Gastroesophageal sphincter (tissue), 4 donors: ENCODE data around the gene CABP5. TPM values are rescaled to one million over a fixed set of nuclear protein-coding genes. Genes with fewer than 3 reads are reported as not detected.

Experiments
- ATAC-seq: fragments of 150-250 bp; one replicate; pipeline ENCODE4 v1.9.1; 2016; ENCODE audit warnings: mild to moderate bottlenecking, moderate library complexity
- H3K27ac ChIP-seq, 4 donors: fragments of 200-600 bp; sonication (generic) in 3 of 4; 1 replicate in 3 of 4; 2 replicates in 1 of 4; pipeline ENCODE4 v1.5.1; 2016 to 2019
- H3K27me3 ChIP-seq: fragments of 200-600 bp; sonication (generic); one replicate; pipeline ENCODE4 v1.5.1; 2019
- H3K36me3 ChIP-seq, 2 donors: fragments of 200-600 bp; sonication (generic); one replicate each; pipeline ENCODE4 v1.5.1; 2019; ENCODE audit warnings: control low read depth in 1 of 2
- H3K4me1 ChIP-seq, 3 donors: fragments of 200-600 bp; sonication (generic); 1 replicate in 2 of 3; 2 replicates in 1 of 3; pipeline ENCODE4 v1.5.1; 2016 to 2019; ENCODE audit warnings: control low read depth in 2 of 3
- H3K4me3 ChIP-seq, 2 donors: fragments of 200-600 bp; sonication (generic); one replicate each; pipeline ENCODE4 v1.5.1; 2019; ENCODE audit warnings: mild to moderate bottlenecking in 1 of 2, moderate library complexity in 1 of 2
- H3K9me3 ChIP-seq, 3 donors: fragments of 200-600 bp; sonication (generic); one replicate each; pipeline ENCODE4 v1.5.1; 2017 to 2019; ENCODE audit warnings: control low read depth in 2 of 3
- CTCF ChIP-seq, 4 experiments: fragments of 200-600 bp in 2 of 4; fragments of 450-650 bp in 2 of 4; sonication (generic) in 1 of 4; IDR thresholded peaks; one replicate each; pipeline ENCODE4 v1.5.1; 2017 to 2019; ENCODE audit warnings: antibody characterized with exemption in 4 of 4, mild to moderate bottlenecking in 2 of 4, moderate library complexity in 2 of 4
- EP300 ChIP-seq: sonication (generic); formaldehyde crosslinking; IDR thresholded peaks from one replicate; pipeline ENCODE4 v1.6.1; 2017; ENCODE audit warnings: antibody characterized with exemption, mild to moderate bottlenecking
- POLR2A ChIP-seq, 2 donors: fragments of 450-650 bp; IDR thresholded peaks; one replicate each; pipeline ENCODE4 v1.6.1; 2017; ENCODE audit warnings: antibody characterized with exemption in 2 of 2, mild to moderate bottlenecking in 2 of 2, moderate library complexity in 1 of 2
- POLR2AphosphoS5 ChIP-seq: sonication (generic); formaldehyde crosslinking; IDR thresholded peaks from one replicate; pipeline ENCODE4 v1.6.1; 2017; ENCODE audit warnings: antibody characterized with exemption
- WGBS, 2 donors: methylation state at CpG; one replicate each; pipeline ENCODE4 v1.1.5; 2018; ENCODE audit warnings: low coverage in 1 of 2; 5-methylcytosine and 5-hydroxymethylcytosine counted together
- total RNA-seq, 4 donors: library from RNA; depleted of rRNA; stranded (reverse); fragments of >200 nt; gene quantifications; one replicate each; pipeline ENCODE4 v1.1.0, GENCODE V29; 2016

Gene CABP5
- total RNA-seq, 4 donors from 2014 or later, result not detected

GRCh38 chr19:47991191-47991808 lies 52.6 kb downstream of the CABP5 start:
- no peaks in the 10 kb centered on the region for H3K9me3 ChIP-seq
- H3K27me3 ChIP-seq, result peaks cover 67% of the 10 kb centered on the region
- H3K36me3 ChIP-seq, result no peaks in the 10 kb centered on the region
- no peak overlapping the region for H3K4me3 ChIP-seq
- TF ChIP-seq POLR2AphosphoS5 (no peak), CTCF (IDR thresholded peaks at IDR 0.05) (no peak), POLR2A (IDR thresholded peaks at IDR 0.05) (no peak), EP300 (no peak)
- no peak overlapping the region for H3K27ac ChIP-seq
- no peaks in the 10 kb centered on the region for H3K4me1 ChIP-seq
- no peak for ATAC-seq
- WGBS, 2 donors, result 45 to 63% methylated on average over 5 to 9 of the region's 10 CpGs

Other genes starting within 250 kb of the CABP5 start
- not detected for gene TPRX1, start 239.5 kb downstream of the CABP5 start, total RNA-seq
- gene CRX, start 222.1 kb downstream of the CABP5 start, total RNA-seq, result not detected
- not detected for gene TPRX2, start 184.8 kb downstream of the CABP5 start, total RNA-seq
- not detected for gene SULT2A1, start 157.8 kb downstream of the CABP5 start, total RNA-seq
- not detected for gene BSPH1, start 51.9 kb downstream of the CABP5 start, total RNA-seq
- not detected for gene ELSPBP1, start 49.4 kb downstream of the CABP5 start, total RNA-seq
- 10 to 100 TPM in 2 of 4 donors, 1 to 10 TPM in 2; 3.8 to 15.6 (median 9.7) TPM for gene PLA2G4C, start 66.7 kb upstream of the CABP5 start, total RNA-seq
- gene LIG1, start 126.3 kb upstream of the CABP5 start, total RNA-seq, result 10 to 100 TPM in 1 of 4 donors, 1 to 10 TPM in 3; 2.7 to 12.6 (median 7.1) TPM
- 1 to 10 TPM; 3.2 to 8.3 (median 5.7) TPM for gene ZSWIM9, start 126.6 kb upstream of the CABP5 start, total RNA-seq
- 10 to 100 TPM; 18.7 to 30.4 (median 22.4) TPM for gene CARD8, start 211.8 kb upstream of the CABP5 start, total RNA-seq
- gene ZNF114, start 226.0 kb upstream of the CABP5 start, total RNA-seq, result under 1 TPM in 2 of 4 donors, not detected in 2; 0.27 to 0.64 TPM